ENCODE measurements around the gene EFL1.

The EFL1 gene

DNA sequence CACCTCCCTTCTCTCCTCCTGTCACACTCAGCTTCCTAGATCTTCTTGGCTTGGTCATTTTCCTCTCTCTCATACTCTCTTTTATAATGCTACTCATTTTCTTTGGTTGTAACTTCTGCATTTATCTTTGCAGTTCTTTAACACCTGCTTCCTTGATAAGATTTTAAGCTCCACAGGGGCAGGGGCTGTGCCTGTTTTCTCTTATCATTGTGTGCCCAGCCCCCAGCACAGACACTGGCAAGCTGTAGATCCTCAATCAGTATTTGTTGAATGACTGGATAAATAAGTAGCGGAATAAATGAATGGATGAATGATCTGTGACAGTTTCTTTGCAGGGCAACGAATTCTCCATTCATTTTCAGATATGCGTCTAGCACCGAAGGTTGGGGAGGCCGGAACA, 152.4 kb downstream of the EFL1 start:
- TF ChIP-seq YY1 (IDR thresholded peaks at IDR 0.05; ENCODE audit: insufficient read depth, insufficient read length): no peak
- no peak for TF ChIP-seq SUZ12 (IDR thresholded peaks at IDR 0.05; ENCODE audit: extremely low read depth, insufficient read depth, insufficient read length)
- no peak for TF ChIP-seq ZNF274 (IDR thresholded peaks at IDR 0.05; ENCODE audit: low read depth, low read length)
- H3K36me3 ChIP-seq (ENCODE audit: insufficient read depth, insufficient read length, low read length): no peaks in the 10 kb centered on the region
- no peak overlapping the region for H3K9ac ChIP-seq (ENCODE audit: insufficient read length, low read depth)
- no peak overlapping the region for H3K4me3 ChIP-seq (ENCODE audit: insufficient read length, low read depth)
- no peaks in the 10 kb centered on the region for H3K9me3 ChIP-seq (ENCODE audit: insufficient read depth, low read length)
- no peaks in the 10 kb centered on the region for H3K27me3 ChIP-seq (ENCODE audit: insufficient read depth, insufficient read length)
- H3K4me1 ChIP-seq (ENCODE audit: insufficient read depth, insufficient read length): no peaks in the 10 kb centered on the region
- no peak for DNase-seq (ENCODE audit: low read depth, low spot score)

GRCh38 chr15:82108489-82109078, 153.9 kb downstream of the EFL1 start:
- Histone ChIP-seq H3K4me1 (ENCODE audit: insufficient read depth, insufficient read length) (no peaks in the 10 kb centered on the region), H3K9ac (ENCODE audit: insufficient read length, low read depth) (no peak overlapping the region), H3K9me3 (ENCODE audit: insufficient read depth, low read length) (no peaks in the 10 kb centered on the region), H3K36me3 (ENCODE audit: insufficient read depth, insufficient read length, low read length) (no peaks in the 10 kb centered on the region), H3K27me3 (ENCODE audit: insufficient read depth, insufficient read length) (no peaks in the 10 kb centered on the region), H3K4me3 (ENCODE audit: insufficient read length, low read depth) (no peak overlapping the region)
- peak; percentile 32 for DNase-seq (ENCODE audit: low read depth, low spot score)
- TF ChIP-seq ZNF274 (IDR thresholded peaks at IDR 0.05; ENCODE audit: low read depth, low read length) (no peak), YY1 (IDR thresholded peaks at IDR 0.05; ENCODE audit: insufficient read depth, insufficient read length) (no peak), SUZ12 (IDR thresholded peaks at IDR 0.05; ENCODE audit: extremely low read depth, insufficient read depth, insufficient read length) (no peak)

- DNase-seq (ENCODE audit: low read depth, low spot score): no peak
- H3K27me3 ChIP-seq (ENCODE audit: insufficient read depth, insufficient read length): no peaks in the 10 kb centered on the region
- TF ChIP-seq YY1 (IDR thresholded peaks at IDR 0.05; ENCODE audit: insufficient read depth, insufficient read length) (no peak), ZNF274 (IDR thresholded peaks at IDR 0.05; ENCODE audit: low read depth, low read length) (no peak), SUZ12 (IDR thresholded peaks at IDR 0.05; ENCODE audit: extremely low read depth, insufficient read depth, insufficient read length) (no peak)
- no peaks in the 10 kb centered on the region for H3K36me3 ChIP-seq (ENCODE audit: insufficient read depth, insufficient read length, low read length)
- no peaks in the 10 kb centered on the region for H3K9me3 ChIP-seq (ENCODE audit: insufficient read depth, low read length)
- no peaks in the 10 kb centered on the region for H3K4me1 ChIP-seq (ENCODE audit: insufficient read depth, insufficient read length)
- H3K9ac ChIP-seq (ENCODE audit: insufficient read length, low read depth): no peak overlapping the region
- no peak overlapping the region for H3K4me3 ChIP-seq (ENCODE audit: insufficient read length, low read depth)
These were observed 155.9 kb downstream of the EFL1 start for GRCh38 chr15:82106679-82107078.

DNA sequence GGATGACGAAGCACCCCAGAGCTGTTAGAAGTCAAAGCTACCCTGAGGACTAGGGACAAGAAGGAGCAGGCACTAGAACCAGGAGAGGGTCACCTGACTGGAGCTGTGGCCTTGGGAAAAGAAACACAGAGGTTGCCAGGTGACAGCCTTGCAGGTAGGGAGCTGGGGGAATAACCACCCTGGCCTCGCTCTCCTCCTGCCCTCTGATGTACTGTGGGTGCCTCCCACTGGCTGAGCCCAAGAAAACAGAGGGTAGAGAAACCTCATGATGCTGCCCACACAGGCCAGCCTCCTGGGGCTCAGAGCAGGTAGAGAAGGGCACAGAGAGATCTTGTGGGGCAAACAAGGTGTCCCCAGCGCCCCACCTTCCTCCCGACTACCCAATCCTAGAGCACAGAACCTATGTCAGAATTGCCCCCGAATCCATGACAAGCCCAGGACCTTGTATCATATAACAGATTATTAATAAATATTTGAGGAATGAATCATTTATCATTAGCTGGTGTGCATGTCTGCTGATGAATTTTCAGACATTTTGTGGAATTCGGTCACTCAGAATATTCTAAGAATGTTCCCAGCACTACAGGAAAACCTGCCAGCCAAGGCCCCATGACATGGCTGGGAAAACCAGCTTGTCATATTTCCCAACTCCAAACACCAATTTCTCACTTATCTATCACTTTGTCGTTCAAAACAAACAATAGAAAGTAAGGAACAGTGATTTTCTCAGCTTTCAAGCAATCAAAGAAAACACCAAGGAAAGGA, 156.9 kb downstream of the EFL1 start:
- Histone ChIP-seq H3K9me3 (ENCODE audit: insufficient read depth, low read length) (no peaks in the 10 kb centered on the region), H3K4me1 (ENCODE audit: insufficient read depth, insufficient read length) (no peaks in the 10 kb centered on the region), H3K4me3 (ENCODE audit: insufficient read length, low read depth) (no peak overlapping the region), H3K36me3 (ENCODE audit: insufficient read depth, insufficient read length, low read length) (no peaks in the 10 kb centered on the region), H3K9ac (ENCODE audit: insufficient read length, low read depth) (no peak overlapping the region), H3K27me3 (ENCODE audit: insufficient read depth, insufficient read length) (no peaks in the 10 kb centered on the region)
- TF ChIP-seq ZNF274 (IDR thresholded peaks at IDR 0.05; ENCODE audit: low read depth, low read length) (no peak), YY1 (IDR thresholded peaks at IDR 0.05; ENCODE audit: insufficient read depth, insufficient read length) (no peak), SUZ12 (IDR thresholded peaks at IDR 0.05; ENCODE audit: extremely low read depth, insufficient read depth, insufficient read length) (no peak)
- DNase-seq (ENCODE audit: low read depth, low spot score): no peak

DNA sequence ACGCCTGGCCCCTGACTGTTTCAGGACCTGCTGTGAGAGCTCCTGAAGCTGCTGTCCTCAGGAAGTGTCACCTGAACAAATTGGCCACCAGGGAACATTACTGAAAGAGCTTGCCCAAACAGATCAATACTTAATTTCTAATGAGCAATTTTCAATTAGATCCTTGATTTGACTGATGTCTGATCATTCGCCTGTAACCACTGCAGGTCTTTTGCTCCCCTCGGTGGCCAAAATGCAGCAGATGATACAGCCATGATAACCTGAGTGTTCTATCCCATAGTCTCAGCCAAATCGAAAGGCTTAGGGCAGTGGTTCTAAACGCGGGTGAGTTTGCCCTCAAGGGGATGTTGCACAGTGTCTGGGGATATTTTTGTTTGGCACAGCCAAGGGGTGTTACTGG, 159.1 kb downstream of the EFL1 start:
- H3K4me1 ChIP-seq (ENCODE audit: insufficient read depth, insufficient read length): peaks cover 6% of the 10 kb centered on the region
- no peaks in the 10 kb centered on the region for H3K27me3 ChIP-seq (ENCODE audit: insufficient read depth, insufficient read length)
- H3K4me3 ChIP-seq (ENCODE audit: insufficient read length, low read depth): no peak overlapping the region
- H3K9ac ChIP-seq (ENCODE audit: insufficient read length, low read depth): peak overlapping the region; percentile 16
- H3K36me3 ChIP-seq (ENCODE audit: insufficient read depth, insufficient read length, low read length): no peaks in the 10 kb centered on the region
- DNase-seq (ENCODE audit: low read depth, low spot score): no peak
- H3K9me3 ChIP-seq (ENCODE audit: insufficient read depth, low read length): no peaks in the 10 kb centered on the region
- TF ChIP-seq ZNF274 (IDR thresholded peaks at IDR 0.05; ENCODE audit: low read depth, low read length): no peak
- no peak for TF ChIP-seq YY1 (IDR thresholded peaks at IDR 0.05; ENCODE audit: insufficient read depth, insufficient read length)
- TF ChIP-seq SUZ12 (IDR thresholded peaks at IDR 0.05; ENCODE audit: extremely low read depth, insufficient read depth, insufficient read length): no peak

GRCh38 chr15:82100111-82100929, 162.2 kb downstream of the EFL1 start:
- no peaks in the 10 kb centered on the region for H3K36me3 ChIP-seq (ENCODE audit: insufficient read depth, insufficient read length, low read length)
- no peak overlapping the region for H3K4me3 ChIP-seq (ENCODE audit: insufficient read length, low read depth)
- no peak overlapping the region for H3K9ac ChIP-seq (ENCODE audit: insufficient read length, low read depth)
- TF ChIP-seq SUZ12 (IDR thresholded peaks at IDR 0.05; ENCODE audit: extremely low read depth, insufficient read depth, insufficient read length) (no peak), YY1 (IDR thresholded peaks at IDR 0.05; ENCODE audit: insufficient read depth, insufficient read length) (no peak), ZNF274 (IDR thresholded peaks at IDR 0.05; ENCODE audit: low read depth, low read length) (no peak)
- peaks cover 6% of the 10 kb centered on the region for H3K4me1 ChIP-seq (ENCODE audit: insufficient read depth, insufficient read length)
- peak; percentile 33 for DNase-seq (ENCODE audit: low read depth, low spot score)
- no peaks in the 10 kb centered on the region for H3K9me3 ChIP-seq (ENCODE audit: insufficient read depth, low read length)
- no peaks in the 10 kb centered on the region for H3K27me3 ChIP-seq (ENCODE audit: insufficient read depth, insufficient read length)

DNA sequence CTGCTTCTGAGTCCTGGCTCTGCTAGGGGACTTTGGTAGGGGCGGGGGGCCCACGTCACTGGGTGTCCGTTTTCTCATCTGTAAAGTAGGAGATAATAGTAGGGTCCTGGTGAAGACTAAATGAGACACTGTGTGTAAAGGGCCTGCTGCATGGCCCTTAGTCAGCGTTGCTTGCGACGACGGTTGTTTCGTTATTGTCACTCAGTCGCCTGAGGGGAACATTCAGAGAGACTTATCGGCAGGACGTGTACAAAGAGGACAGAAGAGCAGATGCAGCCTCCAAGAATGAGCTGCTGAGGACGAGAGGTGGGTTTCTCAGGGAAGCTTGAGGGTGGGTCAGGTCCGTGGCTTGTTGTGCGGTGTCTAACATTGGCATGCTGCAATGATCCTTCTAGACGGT, 163.9 kb downstream of the EFL1 start:
- peaks cover 6% of the 10 kb centered on the region for H3K4me1 ChIP-seq (ENCODE audit: insufficient read depth, insufficient read length)
- no peak for DNase-seq (ENCODE audit: low read depth, low spot score)
- no peaks in the 10 kb centered on the region for H3K9me3 ChIP-seq (ENCODE audit: insufficient read depth, low read length)
- TF ChIP-seq ZNF274 (IDR thresholded peaks at IDR 0.05; ENCODE audit: low read depth, low read length) (no peak), YY1 (IDR thresholded peaks at IDR 0.05; ENCODE audit: insufficient read depth, insufficient read length) (no peak), SUZ12 (IDR thresholded peaks at IDR 0.05; ENCODE audit: extremely low read depth, insufficient read depth, insufficient read length) (no peak)
- no peaks in the 10 kb centered on the region for H3K27me3 ChIP-seq (ENCODE audit: insufficient read depth, insufficient read length)
- H3K9ac ChIP-seq (ENCODE audit: insufficient read length, low read depth): no peak overlapping the region
- no peak overlapping the region for H3K4me3 ChIP-seq (ENCODE audit: insufficient read length, low read depth)
- H3K36me3 ChIP-seq (ENCODE audit: insufficient read depth, insufficient read length, low read length): no peaks in the 10 kb centered on the region

All from NT2/D1 (cell line).